DOHH2 (cell line): Measurements from ENCODE around the gene KPNB1.

Experiments
- H3F3A ChIP-seq: fragments of 200-600 bp; sonication (generic), shearing (Covaris generic); 2 replicates; pipeline ENCODE4 v1.6.0; 2016; ENCODE audit warnings: antibody characterized with exemption, mild to moderate bottlenecking; ENCODE audit not compliant: control insufficient read depth, insufficient read depth
- H3K27ac ChIP-seq: fragments of 200-600 bp; sonication (generic); 2 replicates; pipeline ENCODE4 v1.5.1; 2014; ENCODE audit warnings: low read depth, mild to moderate bottlenecking, low read length, moderate library complexity
- H3K27me3 ChIP-seq: fragments of 200-600 bp; sonication (generic); 2 replicates; pipeline ENCODE4 v1.6.1; 2014; ENCODE audit warnings: mild to moderate bottlenecking, low read length, mixed read lengths; ENCODE audit not compliant: control insufficient read depth
- H3K36me3 ChIP-seq: fragments of 200-600 bp; sonication (generic); 2 replicates; pipeline ENCODE4 v1.6.1; 2014; ENCODE audit warnings: mild to moderate bottlenecking, low read length, moderate library complexity, mixed read lengths; ENCODE audit not compliant: control insufficient read depth
- H3K4me1 ChIP-seq: fragments of 200-600 bp; sonication (generic); 2 replicates; pipeline ENCODE4 v1.6.1; 2014; ENCODE audit warnings: mild to moderate bottlenecking, low read length, mixed read lengths; ENCODE audit not compliant: control insufficient read depth
- H3K4me2 ChIP-seq: fragments of 200-600 bp; sonication (generic); 2 replicates; pipeline ENCODE4 v1.6.0; 2014; ENCODE audit warnings: mild to moderate bottlenecking, low read length, moderate library complexity
- H3K4me3 ChIP-seq: fragments of 200-600 bp; sonication (generic); 2 replicates; pipeline ENCODE4 v1.5.1; 2014; ENCODE audit warnings: mild to moderate bottlenecking, low read length, mixed read lengths
- H3K79me2 ChIP-seq: fragments of 200-600 bp; sonication (generic); 2 replicates; pipeline ENCODE4 v1.6.1; 2014; ENCODE audit warnings: mild to moderate bottlenecking, low read length, mixed read lengths; ENCODE audit not compliant: control insufficient read depth
- H3K9me2 ChIP-seq: fragments of 200-600 bp; sonication (generic); replicated peaks from 2 replicates; pipeline ENCODE4 v1.6.1; 2014; ENCODE audit warnings: mild to moderate bottlenecking, low read length, mixed read lengths; ENCODE audit not compliant: control insufficient read depth
- H3K9me3 ChIP-seq: fragments of 200-600 bp; sonication (generic); 2 replicates; pipeline ENCODE4 v1.6.1; 2014; ENCODE audit warnings: antibody characterized with exemption, low read length, mixed read lengths; ENCODE audit not compliant: control insufficient read depth, insufficient read depth
- H4K20me1 ChIP-seq: fragments of 200-600 bp; sonication (generic); 2 replicates; pipeline ENCODE4 v1.6.0; 2014; ENCODE audit warnings: low read depth, mild to moderate bottlenecking, antibody characterized with exemption, low read length, moderate library complexity; ENCODE audit not compliant: control insufficient read depth, insufficient read depth
- CTCF ChIP-seq: fragments of 200-600 bp; sonication (generic); IDR thresholded peaks from one replicate; pipeline ENCODE4 v1.5.1; 2014; ENCODE audit warnings: antibody characterized with exemption, mild to moderate bottlenecking, low read depth, low read length; ENCODE audit not compliant: poor library complexity, severe bottlenecking
- EZH2phosphoT487 ChIP-seq: fragments of 200-600 bp; sonication (generic); IDR thresholded peaks from 2 replicates; pipeline ENCODE4 v1.6.1; 2017; ENCODE audit warnings: borderline replicate concordance, mild to moderate bottlenecking, antibody characterized with exemption, low read length, moderate library complexity, mixed read lengths

KPNB1 gene

GRCh38 chr17:47733047-47733673 is 83.4 kb downstream of the KPNB1 start, which contains the start of gene TBX21:
TBX21 (plus strand) TSS chr17:47733236; CDS start chr17:47733455, 219 bp downstream.
- H4K20me1 ChIP-seq = no peaks in the 10 kb centered on the region
- peak within 1 kb of the TSS; percentile 59 for H3K4me2 ChIP-seq
- H3K4me3 ChIP-seq = peak within 1 kb of the TSS; percentile 43
- no peaks in the 10 kb centered on the region for H3F3A ChIP-seq
- TF ChIP-seq CTCF (peak; percentile 39), EZH2phosphoT487 (peak; percentile 88; the same call in 1 of the 2 replicates)
- peaks cover 40% of the 10 kb centered on the region for H3K27me3 ChIP-seq
- H3K36me3 ChIP-seq = no peaks in the 10 kb centered on the region
- no peak within 1 kb of the TSS for H3K27ac ChIP-seq
- no peaks in the 10 kb centered on the region for H3K9me3 ChIP-seq
- H3K79me2 ChIP-seq = no peaks in the 10 kb centered on the region
- H3K4me1 ChIP-seq = peaks cover 9% of the 10 kb centered on the region; the same call in 1 of the 2 replicates
- H3K9me2 ChIP-seq = no peaks in the 10 kb centered on the region

GRCh38 chr17:47733674-47734410 is 84.1 kb downstream of the KPNB1 start:
- Histone ChIP-seq H3K27ac (no peak overlapping the region), H3K4me2 (peak overlapping the region; percentile 59), H3K4me1 (peaks cover 9% of the 10 kb centered on the region; the same call in 1 of the 2 replicates), H4K20me1 (no peaks in the 10 kb centered on the region), H3F3A (no peaks in the 10 kb centered on the region), H3K9me2 (no peaks in the 10 kb centered on the region), H3K9me3 (no peaks in the 10 kb centered on the region), H3K36me3 (no peaks in the 10 kb centered on the region), H3K79me2 (no peaks in the 10 kb centered on the region), H3K4me3 (peak overlapping the region; percentile 43; the same call in 1 of the 2 replicates), H3K27me3 (peaks cover 40% of the 10 kb centered on the region)
- TF ChIP-seq EZH2phosphoT487 (peak; percentile 83; the same call in 1 of the 2 replicates), CTCF (no peak)

- H3K4me2 ChIP-seq = no peak overlapping the region
- no peak overlapping the region for H3K4me3 ChIP-seq
- no peaks in the 10 kb centered on the region for H3K79me2 ChIP-seq
- peaks cover 9% of the 10 kb centered on the region; the same call in 1 of the 2 replicates for H3K4me1 ChIP-seq
- TF ChIP-seq EZH2phosphoT487 (no peak), CTCF (no peak)
- H3K27me3 ChIP-seq = peaks cover 40% of the 10 kb centered on the region
- no peak overlapping the region for H3K27ac ChIP-seq
- no peaks in the 10 kb centered on the region for H3F3A ChIP-seq
- no peaks in the 10 kb centered on the region for H3K36me3 ChIP-seq
- H3K9me3 ChIP-seq = no peaks in the 10 kb centered on the region
- no peaks in the 10 kb centered on the region for H4K20me1 ChIP-seq
- no peaks in the 10 kb centered on the region for H3K9me2 ChIP-seq
These were observed 85.4 kb downstream of the KPNB1 start for GRCh38 chr17:47735139-47735464.
